Endothelial cell of umbilical vein (primary cell): Measurements from ENCODE around the gene CENPS. TPM values are rescaled to one million over a fixed set of nuclear protein-coding genes. Genes with fewer than 3 reads are reported as not detected.

Experiments
- BruUV-seq: library from RNA; stranded (reverse); fragments of 400-500 nt; replicated peaks from 2 replicates; lab custom pipeline; 2021; lab: Mats Ljungman, UMichigan
- CTCF ChIA-PET: fragments of 300-600, 350-600 bp; sonication (Branson Sonifier 250); formaldehyde crosslinking; loops from one replicate; lab custom pipeline; 2021; ENCODE audit warnings: antibody characterized with exemption, inconsistent platforms; lab: Charles Lee
- POLR2A ChIA-PET: fragments of 300-600, 350-600 bp; sonication (Branson Sonifier 250); formaldehyde crosslinking; loops from one replicate; lab custom pipeline; 2021; ENCODE audit warnings: antibody characterized with exemption, inconsistent platforms; lab: Charles Lee
- DNase-seq: peaks from one replicate; pipeline ENCODE4 v3.0.0-alpha.2; 2011; ENCODE audit warnings: low read depth, low spot score
- FAIRE-seq: peaks from 2 replicates; lab custom pipeline; 2011; peaks lifted over from hg19 to GRCh38; lab: Jason Lieb, UNC
- H2AFZ ChIP-seq: 2 replicates; pipeline ENCODE4 v1.6.0; 2012; ENCODE audit warnings: low read depth, low read length, control low read depth, inconsistent platforms
- H3K27ac ChIP-seq: 2 replicates; pipeline ENCODE4 v1.5.1; 2011; ENCODE audit warnings: low read depth, mild to moderate bottlenecking, control low read depth, low read length, moderate library complexity; ENCODE audit not compliant: insufficient read depth
- H3K27me3 ChIP-seq, 2 experiments: 2 replicates each; pipeline versions ENCODE4 v1.6.0 to v1.6.1; 2011; ENCODE audit warnings: low read length in 2 of 2, mixed read lengths in 1 of 2; ENCODE audit not compliant: control insufficient read depth in 2 of 2, insufficient read depth in 2 of 2
- H3K36me3 ChIP-seq, 2 experiments: 2 replicates in 1 of 2; 3 replicates in 1 of 2; pipeline ENCODE4 v1.5.1; 2011; ENCODE audit warnings: low read length in 2 of 2, mild to moderate bottlenecking in 1 of 2, moderate library complexity in 1 of 2; ENCODE audit not compliant: control insufficient read depth in 2 of 2, insufficient read depth in 2 of 2; ENCODE audit errors: extremely low read depth in 1 of 2
- H3K4me1 ChIP-seq: 3 replicates; pipeline ENCODE4 v1.5.1; 2011; ENCODE audit warnings: mild to moderate bottlenecking, low read length; ENCODE audit not compliant: control insufficient read depth, insufficient read depth; ENCODE audit errors: extremely low read depth
- H3K4me2 ChIP-seq: 2 replicates; pipeline ENCODE4 v1.6.1; 2011; ENCODE audit warnings: low read length, control low read depth, mixed read lengths; ENCODE audit not compliant: insufficient read depth
- H3K4me3 ChIP-seq, 3 experiments: fragments of 200-600 bp in 1 of 3; sonication (generic), shearing (Covaris generic) in 1 of 3; replicated peaks in 1 of 3; 2 replicates each; pipeline ENCODE4 v1.5.1; 2011 to 2016; ENCODE audit warnings: control low read depth in 3 of 3, low read length in 3 of 3, mild to moderate bottlenecking in 2 of 3, inconsistent platforms in 1 of 3, low read depth in 1 of 3, moderate library complexity in 1 of 3; ENCODE audit not compliant: insufficient read depth in 1 of 3
- H3K79me2 ChIP-seq: 2 replicates; pipeline ENCODE4 v1.6.0; 2012; ENCODE audit warnings: low read length, inconsistent platforms; ENCODE audit not compliant: control insufficient read depth, insufficient read depth
- H3K9ac ChIP-seq: replicated peaks from 2 replicates; pipeline ENCODE3; 2011; ENCODE audit warnings: low read length, control low read depth; ENCODE audit not compliant: insufficient read depth; ENCODE audit errors: extremely low read depth
- H3K9me1 ChIP-seq: replicated peaks from 3 replicates; pipeline ENCODE4 v1.6.0; 2011; ENCODE audit warnings: mild to moderate bottlenecking, low read length; ENCODE audit not compliant: control insufficient read depth, insufficient read depth; ENCODE audit errors: extremely low read depth
- H3K9me3 ChIP-seq: replicated peaks from 2 replicates; pipeline ENCODE4 v1.5.1; 2012; ENCODE audit warnings: low read length, inconsistent platforms; ENCODE audit not compliant: control insufficient read depth, insufficient read depth
- H4K20me1 ChIP-seq: replicated peaks from 2 replicates; pipeline ENCODE3; 2011; ENCODE audit warnings: mild to moderate bottlenecking, low read length; ENCODE audit not compliant: control insufficient read depth, insufficient read depth; ENCODE audit errors: extremely low read depth
- CTCF ChIP-seq, 2 donors: IDR thresholded peaks; 1 replicate in 1 of 2; 2 replicates in 1 of 2; pipeline ENCODE4 v1.5.1; 2011; ENCODE audit warnings: low read length in 2 of 2, mild to moderate bottlenecking in 2 of 2, moderate library complexity in 2 of 2, control low read depth in 1 of 2, inconsistent platforms in 1 of 2, low read depth in 1 of 2; ENCODE audit not compliant: insufficient read depth in 1 of 2; ENCODE audit errors: extremely low read depth in 1 of 2
- EZH2 ChIP-seq: IDR thresholded peaks from 2 replicates; pipeline ENCODE4 v1.6.1; 2012; ENCODE audit warnings: borderline replicate concordance, low read depth, mild to moderate bottlenecking, moderate library complexity, low read length, inconsistent platforms; ENCODE audit not compliant: severe bottlenecking
- FOS ChIP-seq: IDR thresholded peaks from 2 replicates; pipeline ENCODE4 v1.6.1; 2011; ENCODE audit warnings: mild to moderate bottlenecking, low read length, moderate library complexity, borderline replicate concordance; ENCODE audit not compliant: insufficient read depth
- MAX ChIP-seq: IDR thresholded peaks from 2 replicates; pipeline ENCODE4 v1.6.1; 2011; ENCODE audit not compliant: insufficient read depth, insufficient read length
- MYC ChIP-seq: IDR thresholded peaks from one replicate; pipeline ENCODE4 v1.6.1; 2011; ENCODE audit warnings: mild to moderate bottlenecking, low read depth, low read length
- POLR2A ChIP-seq: IDR thresholded peaks from 2 replicates; pipeline ENCODE4 v1.6.1; 2012; ENCODE audit warnings: low read depth, mild to moderate bottlenecking, control low read depth, low read length
- dilution Hi-C: fragments of 300-500 bp; cut with MboI; formaldehyde crosslinking; loops from one replicate; pipeline ENCODE4 v1.15.0; 2019; ENCODE audit warnings: low sequenced_read_pairs; ENCODE audit not compliant: extremely low pct_ligation_motif_present
- intact Hi-C: fragments of 100-400 bp; cut with micrococcal nuclease; formaldehyde crosslinking; loops from one replicate; pipeline ENCODE4 v1.10.0; 2022
- polyA plus RNA-seq, 4 experiments: library from polyadenylated mRNA; depleted of rRNA in 3 of 4; stranded (reverse) in 3 of 4; unstranded in 1 of 4; fragments of >200 nt; gene quantifications; 2 replicates each; pipeline versions ENCODE4 v1.2.1 to v1.2.3, GENCODE V29; 2011 to 2012; ENCODE audit warnings: missing spikeins in 1 of 4
- total RNA-seq: library from RNA; stranded (reverse); gene quantifications from 2 replicates; pipeline ENCODE4 v1.2.3, GENCODE V29; 2021

The CENPS gene
- total and polyA plus RNA-seq, 2 donors (not counting 3 experiments of a cell fraction or from before 2014, with no cell fraction given) = 10.2 to 16.2 TPM

- no peak overlapping the region for H3K27ac ChIP-seq
- peak overlapping the region; percentile 67 for H2AFZ ChIP-seq
- no TSS peak for BruUV-seq
- intact Hi-C loops (no loop called here), dilution Hi-C loops (no loop called here)
- DNase-seq (no peak), FAIRE-seq (no peak)
- H4K20me1 ChIP-seq = no peaks in the 10 kb centered on the region
- H3K27me3 ChIP-seq = no peaks in the 10 kb centered on the region
- peak overlapping the region; percentile 51 to 88 (median 83) for H3K4me3 ChIP-seq
- ChIA-PET CTCF (interaction anchor here (0.6 kb wide), 1 partner anchor 1710 kb away, joined by 3 read pairs; no protein-coding TSS in a partner anchor), POLR2A (no interaction called here)
- H3K9ac ChIP-seq = peak overlapping the region; percentile 66
- no peaks in the 10 kb centered on the region for H3K9me3 ChIP-seq
- no peaks in the 10 kb centered on the region for H3K9me1 ChIP-seq
- peaks cover 0 to 1% of the 10 kb centered on the region in 2 experiments for H3K36me3 ChIP-seq
- H3K4me2 ChIP-seq = peak overlapping the region; percentile 80
- peaks cover 48% of the 10 kb centered on the region for H3K79me2 ChIP-seq
- H3K4me1 ChIP-seq = peaks cover 8% of the 10 kb centered on the region
- no peak for TF ChIP-seq FOS
- no peak for TF ChIP-seq MAX
- TF ChIP-seq POLR2A = no peak
- no peak for TF ChIP-seq EZH2
Observed at GRCh38 chr1:10475510-10475909, 45.3 kb downstream of the CENPS start.

- Histone ChIP-seq H3K9me1 (no peaks in the 10 kb centered on the region), H3K9ac (no peak overlapping the region), H3K4me1 (peaks cover 5% of the 10 kb centered on the region), H3K9me3 (no peaks in the 10 kb centered on the region), H3K79me2 (peaks cover 54% of the 10 kb centered on the region), H3K27ac (no peak overlapping the region), H2AFZ (no peak overlapping the region), H3K36me3 (peaks cover 0 to 1% of the 10 kb centered on the region in 2 experiments), H3K27me3 (no peaks in the 10 kb centered on the region), H4K20me1 (no peaks in the 10 kb centered on the region), H3K4me2 (no peak overlapping the region), H3K4me3 (no peak overlapping the region)
- DNase-seq (no peak), FAIRE-seq (no peak)
- BruUV-seq = no TSS peak
- intact Hi-C loops (no loop called here), dilution Hi-C loops (no loop called here)
- CTCF ChIA-PET = interaction anchor here (1.6 kb wide), 1 partner anchor 15 kb away, joined by 8 read pairs; no protein-coding TSS in a partner anchor
- no peak for TF ChIP-seq MYC
- no peak for TF ChIP-seq CTCF (IDR thresholded peaks at IDR 0.05; ENCODE audit: extremely low read depth in 1 of 2, insufficient read depth in 1 of 2, low read depth in 1 of 2, low read length in 2 of 2)
- TF ChIP-seq FOS = no peak
- TF ChIP-seq POLR2A = no peak
- POLR2A ChIA-PET = no interaction called here
Observed at GRCh38 chr1:10479296-10479695, 49.1 kb downstream of the CENPS start.
